Measurements from ENCODE around the gene ZBED4.

The ZBED4 gene

GRCh38 chr22:49853981-49854831, 562 bp downstream of the ZBED4 start:
- no peaks in the 10 kb centered on the region for H3K36me3 ChIP-seq (replicated peaks; ENCODE audit: low read depth, low read length)
- no peak overlapping the region for H2AFZ ChIP-seq (ENCODE audit: low read depth, low read length)
- peak overlapping the region; percentile 70 for H3K9ac ChIP-seq (ENCODE audit: low read length)
- peak overlapping the region; percentile 94 for H3K4me2 ChIP-seq (ENCODE audit: low read length)
- no peak for TF ChIP-seq CTCF (IDR thresholded peaks at IDR 0.05; ENCODE audit: low read depth, low read length)
- no peak for TF ChIP-seq EZH2phosphoT487 (IDR thresholded peaks at IDR 0.05; ENCODE audit: low read depth)
- peaks cover 10% of the 10 kb centered on the region for H3K4me1 ChIP-seq (ENCODE audit: low read length)
- peaks cover 29% of the 10 kb centered on the region for H4K20me1 ChIP-seq (ENCODE audit: insufficient read depth, low read length)
- H3K27ac ChIP-seq (ENCODE audit: low read length): peak overlapping the region; percentile 19
- H3K79me2 ChIP-seq (ENCODE audit: low read length): peaks cover 53% of the 10 kb centered on the region
- H3K4me3 ChIP-seq (ENCODE audit: low read length): peak overlapping the region; percentile 81
- no peaks in the 10 kb centered on the region for H3K27me3 ChIP-seq (ENCODE audit: low read depth, low read length)
- H3K9me3 ChIP-seq (ENCODE audit: insufficient read depth, low read length): no peaks in the 10 kb centered on the region

GRCh38 chr22:49855251-49855911, 1.7 kb downstream of the ZBED4 start:
- peaks cover 29% of the 10 kb centered on the region for H4K20me1 ChIP-seq (ENCODE audit: insufficient read depth, low read length)
- no peak overlapping the region for H3K27ac ChIP-seq (ENCODE audit: low read length)
- TF ChIP-seq EZH2phosphoT487 (IDR thresholded peaks at IDR 0.05; ENCODE audit: low read depth) (no peak), CTCF (IDR thresholded peaks at IDR 0.05; ENCODE audit: low read depth, low read length) (no peak)
- H3K9me3 ChIP-seq (ENCODE audit: insufficient read depth, low read length): no peaks in the 10 kb centered on the region
- H3K9ac ChIP-seq (ENCODE audit: low read length): peak overlapping the region; percentile 70
- H3K4me2 ChIP-seq (ENCODE audit: low read length): peak overlapping the region; percentile 94
- peak overlapping the region; percentile 81 for H3K4me3 ChIP-seq (ENCODE audit: low read length)
- H3K36me3 ChIP-seq (replicated peaks; ENCODE audit: low read depth, low read length): no peaks in the 10 kb centered on the region
- peaks cover 10% of the 10 kb centered on the region for H3K4me1 ChIP-seq (ENCODE audit: low read length)
- H2AFZ ChIP-seq (ENCODE audit: low read depth, low read length): no peak overlapping the region
- H3K27me3 ChIP-seq (ENCODE audit: low read depth, low read length): no peaks in the 10 kb centered on the region
- peaks cover 64% of the 10 kb centered on the region for H3K79me2 ChIP-seq (ENCODE audit: low read length)

GRCh38 chr22:49856343-49856742, 2.7 kb downstream of the ZBED4 start:
- no peak overlapping the region for H3K27ac ChIP-seq (ENCODE audit: low read length)
- no peaks in the 10 kb centered on the region for H3K27me3 ChIP-seq (ENCODE audit: low read depth, low read length)
- H3K4me1 ChIP-seq (ENCODE audit: low read length): peaks cover 10% of the 10 kb centered on the region
- peaks cover 73% of the 10 kb centered on the region for H3K79me2 ChIP-seq (ENCODE audit: low read length)
- peaks cover 29% of the 10 kb centered on the region for H4K20me1 ChIP-seq (ENCODE audit: insufficient read depth, low read length)
- H3K4me2 ChIP-seq (ENCODE audit: low read length): no peak overlapping the region
- H3K9me3 ChIP-seq (ENCODE audit: insufficient read depth, low read length): no peaks in the 10 kb centered on the region
- no peak overlapping the region for H3K9ac ChIP-seq (ENCODE audit: low read length)
- no peak for TF ChIP-seq EZH2phosphoT487 (IDR thresholded peaks at IDR 0.05; ENCODE audit: low read depth)
- TF ChIP-seq CTCF (IDR thresholded peaks at IDR 0.05; ENCODE audit: low read depth, low read length): no peak
- no peaks in the 10 kb centered on the region for H3K36me3 ChIP-seq (replicated peaks; ENCODE audit: low read depth, low read length)
- no peak overlapping the region for H2AFZ ChIP-seq (ENCODE audit: low read depth, low read length)
- no peak overlapping the region for H3K4me3 ChIP-seq (ENCODE audit: low read length)

Data from OCI-LY3 (cell line).